Measurements from ENCODE around the gene OLFML2B.

Gene OLFML2B

GRCh38 chr1:162014202-162014601 lies 9.5 kb downstream of the OLFML2B start:
- in situ Hi-C loops (cut with MboI; ENCODE audit: low sequenced_read_pairs, unreplicated experiment): no loop called here
- no peak for TF ChIP-seq CTCF (IDR thresholded peaks at IDR 0.05; ENCODE audit: borderline replicate concordance, control extremely low read depth, extremely low read depth, insufficient read depth, missing control alignments)
- no peak for DNase-seq (ENCODE audit: low spot score)

DNA sequence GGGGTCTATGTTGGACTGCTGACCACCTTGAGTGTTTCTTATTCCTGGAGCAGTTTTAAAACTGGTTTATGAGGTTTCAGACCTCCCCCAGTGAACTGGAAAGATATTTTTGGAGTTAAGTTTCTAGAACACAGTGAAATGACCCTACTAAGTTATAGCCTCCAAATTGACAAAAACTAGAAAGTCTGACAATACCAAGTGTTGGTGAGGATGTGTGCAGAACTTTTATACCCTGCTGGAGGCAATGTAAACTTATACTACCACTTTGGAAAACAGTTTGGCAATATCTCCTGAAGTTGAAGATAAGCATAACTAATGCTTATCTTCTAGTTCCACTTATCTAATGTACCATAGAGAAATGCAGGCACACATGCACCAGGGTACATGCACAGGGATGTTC lies 10.4 kb downstream of the OLFML2B start:
- no peak for TF ChIP-seq CTCF (IDR thresholded peaks at IDR 0.05; ENCODE audit: borderline replicate concordance, control extremely low read depth, extremely low read depth, insufficient read depth, missing control alignments)
- in situ Hi-C loops (cut with MboI; ENCODE audit: low sequenced_read_pairs, unreplicated experiment): no loop called here
- DNase-seq (ENCODE audit: low spot score): no peak

GRCh38 chr1:162011337-162012012 lies 12.2 kb downstream of the OLFML2B start:
- no peak for DNase-seq (ENCODE audit: low spot score)
- no peak for TF ChIP-seq CTCF (IDR thresholded peaks at IDR 0.05; ENCODE audit: borderline replicate concordance, control extremely low read depth, extremely low read depth, insufficient read depth, missing control alignments)
- in situ Hi-C loops (cut with MboI; ENCODE audit: low sequenced_read_pairs, unreplicated experiment): no loop called here

GRCh38 chr1:162010175-162010506 lies 13.5 kb downstream of the OLFML2B start:
- in situ Hi-C loops (cut with MboI; ENCODE audit: low sequenced_read_pairs, unreplicated experiment): no loop called here
- no peak for DNase-seq (ENCODE audit: low spot score)
- TF ChIP-seq CTCF (IDR thresholded peaks at IDR 0.05; ENCODE audit: borderline replicate concordance, control extremely low read depth, extremely low read depth, insufficient read depth, missing control alignments): no peak

DNA sequence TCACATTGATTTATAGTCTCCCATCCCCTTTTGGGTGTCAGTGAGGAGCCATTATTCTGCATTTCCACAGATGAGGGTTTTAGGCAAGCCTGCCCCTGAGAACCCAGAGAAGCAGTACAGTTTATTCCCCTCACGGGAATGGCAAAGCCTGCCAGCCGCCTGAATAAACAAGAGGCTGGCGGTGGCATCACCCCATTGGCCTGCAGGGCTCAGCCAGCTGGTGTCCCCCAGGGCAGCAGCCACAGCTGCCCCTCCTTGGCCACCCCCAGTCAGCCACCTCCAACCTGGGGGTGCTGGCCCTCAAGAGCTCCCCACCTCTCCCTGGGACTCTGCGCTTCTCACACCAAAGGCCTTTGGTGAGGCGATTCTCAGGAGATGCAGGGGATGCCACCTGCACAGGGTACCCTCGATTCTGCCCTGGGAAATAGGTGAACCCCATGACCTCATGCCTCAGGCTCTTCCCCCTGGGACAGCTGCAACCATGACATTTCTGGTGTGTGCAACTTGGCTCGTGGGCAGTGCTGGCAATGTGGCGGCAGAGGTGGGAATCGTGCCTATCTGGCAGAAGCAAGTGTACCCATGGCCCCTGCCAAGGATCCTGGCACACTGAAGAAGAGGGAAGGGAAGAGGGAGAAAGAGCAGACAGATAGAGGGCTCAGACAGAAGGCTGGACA lies 14.0 kb downstream of the OLFML2B start:
- no peak for DNase-seq (ENCODE audit: low spot score)
- no peak for TF ChIP-seq CTCF (IDR thresholded peaks at IDR 0.05; ENCODE audit: borderline replicate concordance, control extremely low read depth, extremely low read depth, insufficient read depth, missing control alignments)
- in situ Hi-C loops (cut with MboI; ENCODE audit: low sequenced_read_pairs, unreplicated experiment): no loop called here

GRCh38 chr1:162008799-162009198 lies 14.9 kb downstream of the OLFML2B start:
- no peak for TF ChIP-seq CTCF (IDR thresholded peaks at IDR 0.05; ENCODE audit: borderline replicate concordance, control extremely low read depth, extremely low read depth, insufficient read depth, missing control alignments)
- DNase-seq (ENCODE audit: low spot score): no peak
- in situ Hi-C loops (cut with MboI; ENCODE audit: low sequenced_read_pairs, unreplicated experiment): no loop called here
